Brain microvascular endothelial cell (primary cell): ENCODE measurements around the gene LCN6.

Experiments
- DNase-seq: peaks from one replicate; pipeline ENCODE4 v3.0.0-alpha.2; 2020
- H3K27ac ChIP-seq: fragments of 250-450 bp; sonication (Bioruptor Pico); 2 replicates; pipeline ENCODE4 v1.5.1; 2020; ENCODE audit warnings: mild to moderate bottlenecking, moderate library complexity
- H3K27me3 ChIP-seq: fragments of 250-450 bp; sonication (Bioruptor Pico); replicated peaks from 2 replicates; pipeline ENCODE4 v1.5.1; 2020; ENCODE audit warnings: mild to moderate bottlenecking
- H3K36me3 ChIP-seq: fragments of 250-450 bp; sonication (Bioruptor Pico); replicated peaks from 2 replicates; pipeline ENCODE4 v1.5.1; 2020; ENCODE audit warnings: mild to moderate bottlenecking
- H3K4me3 ChIP-seq: 2 replicates; pipeline ENCODE4 v1.5.1; 2011; ENCODE audit warnings: low read depth, mild to moderate bottlenecking, control low read depth, low read length, moderate library complexity
- CTCF ChIP-seq: IDR thresholded peaks from 2 replicates; pipeline ENCODE4 v1.5.1; 2011; ENCODE audit warnings: low read depth, mild to moderate bottlenecking, moderate library complexity, low read length, control low read depth, inconsistent platforms; ENCODE audit errors: missing control alignments
- in situ Hi-C: cut with HindIII; loops from 2 replicates; pipeline ENCODE4 v1.10.0; 2017; ENCODE audit warnings: low sequenced_read_pairs, low pct_ligation_motif_present

The LCN6 gene

GRCh38 chr9:136701668-136702053 is 46.7 kb downstream of the LCN6 start:
- H3K27me3 ChIP-seq: peaks cover 12% of the 10 kb centered on the region
- no peak overlapping the region for H3K27ac ChIP-seq
- DNase-seq: no peak
- in situ Hi-C loops: no loop called here
- H3K4me3 ChIP-seq: no peak overlapping the region
- TF ChIP-seq CTCF: no peak
- H3K36me3 ChIP-seq: no peaks in the 10 kb centered on the region

- Histone ChIP-seq H3K36me3 (no peaks in the 10 kb centered on the region), H3K4me3 (no peak overlapping the region), H3K27me3 (peaks cover 12% of the 10 kb centered on the region), H3K27ac (no peak overlapping the region)
- in situ Hi-C loops: no loop called here
- no peak for TF ChIP-seq CTCF
- no peak for DNase-seq
These were observed 47.2 kb downstream of the LCN6 start for GRCh38 chr9:136700959-136701667.

GRCh38 chr9:136700304-136700703 is 48.0 kb downstream of the LCN6 start:
- no peak for TF ChIP-seq CTCF
- Histone ChIP-seq H3K27me3 (peaks cover 12% of the 10 kb centered on the region), H3K36me3 (no peaks in the 10 kb centered on the region), H3K4me3 (no peak overlapping the region), H3K27ac (no peak overlapping the region)
- in situ Hi-C loops: no loop called here
- no peak for DNase-seq

- Histone ChIP-seq H3K27ac (no peak overlapping the region), H3K36me3 (no peaks in the 10 kb centered on the region), H3K27me3 (peaks cover 12% of the 10 kb centered on the region), H3K4me3 (no peak overlapping the region)
- DNase-seq: no peak
- in situ Hi-C loops: no loop called here
- no peak for TF ChIP-seq CTCF
These were observed 49.6 kb downstream of the LCN6 start for GRCh38 chr9:136698635-136699246.

GRCh38 chr9:136697821-136698526 is 50.4 kb downstream of the LCN6 start:
- Histone ChIP-seq H3K27me3 (peaks cover 12% of the 10 kb centered on the region), H3K27ac (no peak overlapping the region), H3K36me3 (no peaks in the 10 kb centered on the region), H3K4me3 (no peak overlapping the region)
- TF ChIP-seq CTCF: no peak
- in situ Hi-C loops: no loop called here
- DNase-seq: no peak
